ENCODE measurements around the gene SAFB2.

- TF ChIP-seq FOXJ3 (CRISPR knock-in tag; IDR thresholded peaks at IDR 0.05) (no peak), POLR2AphosphoS5 (IDR thresholded peaks at IDR 0.05; ENCODE audit: low read depth, low read length) (no peak), RXRA (IDR thresholded peaks at IDR 0.05; ENCODE audit: borderline replicate concordance, low read depth) (no peak), EP300 (IDR thresholded peaks at IDR 0.05; ENCODE audit: borderline replicate concordance in 1 of 2, low read depth in 1 of 2, low read length in 1 of 2) (no peak)
- TF ChIP-seq, protein P1, sequence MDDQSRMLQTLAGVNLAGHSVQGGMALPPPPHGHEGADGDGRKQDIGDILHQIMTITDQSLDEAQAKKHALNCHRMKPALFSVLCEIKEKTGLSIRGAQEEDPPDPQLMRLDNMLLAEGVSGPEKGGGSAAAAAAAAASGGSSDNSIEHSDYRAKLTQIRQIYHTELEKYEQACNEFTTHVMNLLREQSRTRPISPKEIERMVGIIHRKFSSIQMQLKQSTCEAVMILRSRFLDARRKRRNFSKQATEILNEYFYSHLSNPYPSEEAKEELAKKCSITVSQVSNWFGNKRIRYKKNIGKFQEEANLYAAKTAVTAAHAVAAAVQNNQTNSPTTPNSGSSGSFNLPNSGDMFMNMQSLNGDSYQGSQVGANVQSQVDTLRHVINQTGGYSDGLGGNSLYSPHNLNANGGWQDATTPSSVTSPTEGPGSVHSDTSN (IDR thresholded peaks at IDR 0.05) = no peak
- TF ChIP-seq, protein P2, sequence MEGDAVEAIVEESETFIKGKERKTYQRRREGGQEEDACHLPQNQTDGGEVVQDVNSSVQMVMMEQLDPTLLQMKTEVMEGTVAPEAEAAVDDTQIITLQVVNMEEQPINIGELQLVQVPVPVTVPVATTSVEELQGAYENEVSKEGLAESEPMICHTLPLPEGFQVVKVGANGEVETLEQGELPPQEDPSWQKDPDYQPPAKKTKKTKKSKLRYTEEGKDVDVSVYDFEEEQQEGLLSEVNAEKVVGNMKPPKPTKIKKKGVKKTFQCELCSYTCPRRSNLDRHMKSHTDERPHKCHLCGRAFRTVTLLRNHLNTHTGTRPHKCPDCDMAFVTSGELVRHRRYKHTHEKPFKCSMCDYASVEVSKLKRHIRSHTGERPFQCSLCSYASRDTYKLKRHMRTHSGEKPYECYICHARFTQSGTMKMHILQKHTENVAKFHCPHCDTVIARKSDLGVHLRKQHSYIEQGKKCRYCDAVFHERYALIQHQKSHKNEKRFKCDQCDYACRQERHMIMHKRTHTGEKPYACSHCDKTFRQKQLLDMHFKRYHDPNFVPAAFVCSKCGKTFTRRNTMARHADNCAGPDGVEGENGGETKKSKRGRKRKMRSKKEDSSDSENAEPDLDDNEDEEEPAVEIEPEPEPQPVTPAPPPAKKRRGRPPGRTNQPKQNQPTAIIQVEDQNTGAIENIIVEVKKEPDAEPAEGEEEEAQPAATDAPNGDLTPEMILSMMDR (IDR thresholded peaks at IDR 0.05) = no peak
These were observed 58.5 kb downstream of the SAFB2 start for GRCh38 chr19:5563935-5564612.
